Stimulated activated CD8-positive, alpha-beta memory T cell treated with anti-CD3 and anti-CD28 coated beads, Interleukin-12 subunit alpha, Interleukin-12 subunit beta, amount 100 ng/mL, for 24 hours (primary cell): Measurements from ENCODE around the gene OGDH.
A peak's percentile ranks its signal among the peaks of the same experiment; 100 is the strongest.
"Not testable (repeated sequence)": the region's sequence is repeated elsewhere in the genome, so short reads cannot be mapped to it uniquely, and the experiment has no call there.

Experiments used
- DNase-seq: peaks from one replicate; pipeline ENCODE4 v3.0.0-alpha.2; 2020; ENCODE audit errors: extremely low read depth

OGDH gene

GRCh38 chr7:44580945-44581878, 25.2 kb upstream of the OGDH start:
- DNase-seq: no peak

GRCh38 chr7:44581879-44582603, 24.4 kb upstream of the OGDH start, which contains the start of gene TMED4:
TMED4 (minus strand) TSS chr7:44582231; CDS start chr7:44582206, 25 bp downstream.
- DNase-seq: peak; percentile 99

- no peak for DNase-seq
These were observed 23.1 kb upstream of the OGDH start for GRCh38 chr7:44583146-44583865.

- no peak for DNase-seq
These were observed 18.4 kb upstream of the OGDH start for GRCh38 chr7:44587843-44588711.

- DNase-seq: no peak
These were observed 15.5 kb upstream of the OGDH start for GRCh38 chr7:44590910-44591309.

- DNase-seq: no peak
These were observed 10.3 kb upstream of the OGDH start for GRCh38 chr7:44595934-44596635.

GRCh38 chr7:44597181-44597580, 9.2 kb upstream of the OGDH start:
- not testable (repeated sequence) for DNase-seq

- no peak for DNase-seq
These were observed 7.2 kb upstream of the OGDH start for GRCh38 chr7:44599222-44599621.

- DNase-seq: no peak
These were observed 3.9 kb upstream of the OGDH start for GRCh38 chr7:44602576-44602910.

GRCh38 chr7:44603193-44603592, 3.2 kb upstream of the OGDH start:
- no peak for DNase-seq

GRCh38 chr7:44604941-44605340, 1.5 kb upstream of the OGDH start:
- no peak for DNase-seq

GRCh38 chr7:44607141-44608068, 978 bp downstream of the OGDH start:
- no peak for DNase-seq

- no peak for DNase-seq
These were observed 2.7 kb downstream of the OGDH start for GRCh38 chr7:44608916-44609648.

GRCh38 chr7:44609829-44610228, 3.4 kb downstream of the OGDH start:
- no peak for DNase-seq

GRCh38 chr7:44615149-44615611, 8.8 kb downstream of the OGDH start:
- DNase-seq: no peak

GRCh38 chr7:44615793-44616192, 9.4 kb downstream of the OGDH start:
- DNase-seq: no peak

GRCh38 chr7:44616545-44616944, 10.1 kb downstream of the OGDH start:
- no peak for DNase-seq

- DNase-seq: no peak
These were observed 10.9 kb downstream of the OGDH start for GRCh38 chr7:44617225-44617890.
